DOHH2 (cell line): ENCODE data around the gene LAMA4.

Experiments
- H3F3A ChIP-seq: fragments of 200-600 bp; sonication (generic), shearing (Covaris generic); 2 replicates; pipeline ENCODE4 v1.6.0; 2016; ENCODE audit warnings: antibody characterized with exemption, mild to moderate bottlenecking; ENCODE audit not compliant: control insufficient read depth, insufficient read depth
- H3K27ac ChIP-seq: fragments of 200-600 bp; sonication (generic); 2 replicates; pipeline ENCODE4 v1.5.1; 2014; ENCODE audit warnings: low read depth, mild to moderate bottlenecking, low read length, moderate library complexity
- H3K27me3 ChIP-seq: fragments of 200-600 bp; sonication (generic); 2 replicates; pipeline ENCODE4 v1.6.1; 2014; ENCODE audit warnings: mild to moderate bottlenecking, low read length, mixed read lengths; ENCODE audit not compliant: control insufficient read depth
- H3K36me3 ChIP-seq: fragments of 200-600 bp; sonication (generic); 2 replicates; pipeline ENCODE4 v1.6.1; 2014; ENCODE audit warnings: mild to moderate bottlenecking, low read length, moderate library complexity, mixed read lengths; ENCODE audit not compliant: control insufficient read depth
- H3K4me1 ChIP-seq: fragments of 200-600 bp; sonication (generic); 2 replicates; pipeline ENCODE4 v1.6.1; 2014; ENCODE audit warnings: mild to moderate bottlenecking, low read length, mixed read lengths; ENCODE audit not compliant: control insufficient read depth
- H3K4me2 ChIP-seq: fragments of 200-600 bp; sonication (generic); 2 replicates; pipeline ENCODE4 v1.6.0; 2014; ENCODE audit warnings: mild to moderate bottlenecking, low read length, moderate library complexity
- H3K4me3 ChIP-seq: fragments of 200-600 bp; sonication (generic); 2 replicates; pipeline ENCODE4 v1.5.1; 2014; ENCODE audit warnings: mild to moderate bottlenecking, low read length, mixed read lengths
- H3K79me2 ChIP-seq: fragments of 200-600 bp; sonication (generic); 2 replicates; pipeline ENCODE4 v1.6.1; 2014; ENCODE audit warnings: mild to moderate bottlenecking, low read length, mixed read lengths; ENCODE audit not compliant: control insufficient read depth
- H3K9me2 ChIP-seq: fragments of 200-600 bp; sonication (generic); replicated peaks from 2 replicates; pipeline ENCODE4 v1.6.1; 2014; ENCODE audit warnings: mild to moderate bottlenecking, low read length, mixed read lengths; ENCODE audit not compliant: control insufficient read depth
- H3K9me3 ChIP-seq: fragments of 200-600 bp; sonication (generic); 2 replicates; pipeline ENCODE4 v1.6.1; 2014; ENCODE audit warnings: antibody characterized with exemption, low read length, mixed read lengths; ENCODE audit not compliant: control insufficient read depth, insufficient read depth
- H4K20me1 ChIP-seq: fragments of 200-600 bp; sonication (generic); 2 replicates; pipeline ENCODE4 v1.6.0; 2014; ENCODE audit warnings: low read depth, mild to moderate bottlenecking, antibody characterized with exemption, low read length, moderate library complexity; ENCODE audit not compliant: control insufficient read depth, insufficient read depth
- EZH2phosphoT487 ChIP-seq: fragments of 200-600 bp; sonication (generic); IDR thresholded peaks from 2 replicates; pipeline ENCODE4 v1.6.1; 2017; ENCODE audit warnings: borderline replicate concordance, mild to moderate bottlenecking, antibody characterized with exemption, low read length, moderate library complexity, mixed read lengths
- TF ChIP-seq, protein P1 (sequence below): fragments of 200-600 bp; sonication (generic); IDR thresholded peaks from one replicate; pipeline ENCODE4 v1.5.1; 2014; ENCODE audit warnings: antibody characterized with exemption, mild to moderate bottlenecking, low read depth, low read length; ENCODE audit not compliant: poor library complexity, severe bottlenecking

Gene LAMA4

DNA sequence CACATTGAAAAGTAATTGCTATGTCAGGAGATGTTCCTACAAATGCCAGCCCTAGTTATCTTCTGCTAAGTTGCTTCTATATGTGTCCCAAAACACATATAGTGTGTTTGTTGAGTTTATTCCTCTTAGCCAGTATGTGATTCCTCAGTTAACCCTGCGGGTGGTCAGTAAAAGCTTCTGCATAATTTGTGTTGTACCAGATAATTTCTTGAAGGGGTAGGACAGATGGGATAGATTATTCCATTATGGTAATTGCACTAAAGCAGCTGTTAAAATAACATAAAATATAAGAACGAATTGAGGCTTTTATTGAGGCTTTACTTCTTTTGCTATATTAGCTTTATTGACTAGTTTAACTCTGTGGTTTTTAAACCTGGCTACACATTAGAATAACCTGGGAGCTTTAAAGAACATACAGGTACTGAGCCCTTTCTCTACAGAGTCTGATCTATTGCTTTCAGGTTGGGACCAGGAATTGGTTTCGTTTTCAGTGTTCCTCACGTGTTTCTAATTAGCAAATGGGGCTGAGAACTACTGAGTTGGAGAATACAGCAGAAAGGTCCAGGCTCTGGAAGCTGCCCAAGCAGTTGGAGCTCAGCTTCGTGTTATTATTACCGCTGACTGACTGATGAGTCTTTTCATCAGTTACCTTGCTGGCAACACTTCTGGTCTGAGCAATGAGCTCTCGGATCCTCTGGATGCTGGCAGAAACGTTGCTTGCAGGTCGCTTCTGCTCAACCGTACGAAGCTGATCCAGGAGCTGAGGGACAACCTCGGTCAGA, 110.0 kb downstream of the LAMA4 start:
- TF ChIP-seq EZH2phosphoT487 = no peak
- TF ChIP-seq, protein P1, sequence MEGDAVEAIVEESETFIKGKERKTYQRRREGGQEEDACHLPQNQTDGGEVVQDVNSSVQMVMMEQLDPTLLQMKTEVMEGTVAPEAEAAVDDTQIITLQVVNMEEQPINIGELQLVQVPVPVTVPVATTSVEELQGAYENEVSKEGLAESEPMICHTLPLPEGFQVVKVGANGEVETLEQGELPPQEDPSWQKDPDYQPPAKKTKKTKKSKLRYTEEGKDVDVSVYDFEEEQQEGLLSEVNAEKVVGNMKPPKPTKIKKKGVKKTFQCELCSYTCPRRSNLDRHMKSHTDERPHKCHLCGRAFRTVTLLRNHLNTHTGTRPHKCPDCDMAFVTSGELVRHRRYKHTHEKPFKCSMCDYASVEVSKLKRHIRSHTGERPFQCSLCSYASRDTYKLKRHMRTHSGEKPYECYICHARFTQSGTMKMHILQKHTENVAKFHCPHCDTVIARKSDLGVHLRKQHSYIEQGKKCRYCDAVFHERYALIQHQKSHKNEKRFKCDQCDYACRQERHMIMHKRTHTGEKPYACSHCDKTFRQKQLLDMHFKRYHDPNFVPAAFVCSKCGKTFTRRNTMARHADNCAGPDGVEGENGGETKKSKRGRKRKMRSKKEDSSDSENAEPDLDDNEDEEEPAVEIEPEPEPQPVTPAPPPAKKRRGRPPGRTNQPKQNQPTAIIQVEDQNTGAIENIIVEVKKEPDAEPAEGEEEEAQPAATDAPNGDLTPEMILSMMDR = no peak

DNA sequence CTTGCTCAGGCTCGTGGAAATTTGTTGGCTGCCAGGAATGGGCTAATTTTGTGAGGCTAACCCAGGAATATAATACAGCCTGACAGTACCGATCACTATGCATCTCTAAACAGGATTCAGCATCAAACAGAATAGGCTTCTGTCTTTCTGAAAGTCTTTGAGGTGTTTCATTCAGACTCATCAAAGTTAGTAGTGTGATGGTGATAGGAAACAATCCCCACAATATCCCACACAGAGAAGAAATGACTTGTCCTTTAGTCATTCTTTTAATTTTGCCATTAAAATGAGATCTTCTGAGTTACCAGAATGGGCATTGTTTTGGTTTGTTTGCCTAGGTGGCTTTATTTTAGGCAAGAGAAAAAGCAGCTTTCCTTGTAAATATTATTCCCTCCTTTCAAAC, 112.7 kb downstream of the LAMA4 start:
- Histone ChIP-seq H3K9me3 (no peaks in the 10 kb centered on the region), H3K4me3 (no peak overlapping the region), H3F3A (no peaks in the 10 kb centered on the region), H3K4me1 (no peaks in the 10 kb centered on the region), H4K20me1 (no peaks in the 10 kb centered on the region), H3K4me2 (no peak overlapping the region), H3K27me3 (peaks cover 5% of the 10 kb centered on the region; the same call in 1 of the 2 replicates), H3K36me3 (no peaks in the 10 kb centered on the region), H3K27ac (no peak overlapping the region), H3K9me2 (no peaks in the 10 kb centered on the region), H3K79me2 (no peaks in the 10 kb centered on the region)
- TF ChIP-seq EZH2phosphoT487 = no peak
- TF ChIP-seq, protein P1 = no peak

More for the DNA sequence above, 110.0 kb downstream of the LAMA4 start:
- Histone ChIP-seq H4K20me1 (no peaks in the 10 kb centered on the region), H3K27ac (no peak overlapping the region), H3K27me3 (peaks cover 4% of the 10 kb centered on the region; the same call in 1 of the 2 replicates), H3K4me1 (no peaks in the 10 kb centered on the region), H3K9me3 (no peaks in the 10 kb centered on the region), H3K4me3 (no peak overlapping the region), H3K9me2 (no peaks in the 10 kb centered on the region), H3K79me2 (no peaks in the 10 kb centered on the region), H3F3A (no peaks in the 10 kb centered on the region), H3K4me2 (no peak overlapping the region), H3K36me3 (no peaks in the 10 kb centered on the region)

DNA sequence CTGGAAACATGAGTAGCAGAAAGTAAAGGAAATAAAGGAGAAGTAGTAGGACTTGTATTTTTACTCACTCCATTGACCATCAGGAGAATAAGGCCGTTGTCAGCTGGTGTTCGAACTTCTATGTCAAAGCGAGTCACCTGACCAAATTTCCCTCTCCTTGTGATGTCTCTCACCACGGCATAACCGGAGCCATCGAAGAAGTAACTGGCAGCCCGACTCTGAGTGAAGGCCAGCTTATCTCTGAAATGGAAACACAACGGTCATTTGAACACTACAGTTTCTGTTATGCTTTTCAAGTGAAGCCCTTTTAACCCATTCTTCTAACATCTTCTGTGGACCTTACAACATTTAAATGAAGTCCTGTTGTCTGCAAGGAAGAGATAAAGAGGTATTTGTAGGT, 115.3 kb downstream of the LAMA4 start:
- no peaks in the 10 kb centered on the region for H4K20me1 ChIP-seq
- H3K4me2 ChIP-seq = no peak overlapping the region
- TF ChIP-seq, protein P1 = no peak
- no peak for TF ChIP-seq EZH2phosphoT487
- H3K4me3 ChIP-seq = no peak overlapping the region
- H3K9me2 ChIP-seq = no peaks in the 10 kb centered on the region
- no peaks in the 10 kb centered on the region for H3K36me3 ChIP-seq
- peaks cover 8% of the 10 kb centered on the region for H3K27me3 ChIP-seq
- H3K79me2 ChIP-seq = no peaks in the 10 kb centered on the region
- no peaks in the 10 kb centered on the region for H3K9me3 ChIP-seq
- H3K27ac ChIP-seq = no peak overlapping the region
- no peaks in the 10 kb centered on the region for H3K4me1 ChIP-seq
- no peaks in the 10 kb centered on the region for H3F3A ChIP-seq
